ENCODE measurements around the gene AURKAIP1. TPM values are rescaled to one million over a fixed set of nuclear protein-coding genes. Genes with fewer than 3 reads are reported as not detected.

Gene AURKAIP1
- total and polyA plus RNA-seq, 9 of the 15 experiments (the other 6 are each of a cell fraction or from before 2014, with no cell fraction given), result 7.8 to 478 (median 92.0) TPM

- TF ChIP-seq, protein P1, sequence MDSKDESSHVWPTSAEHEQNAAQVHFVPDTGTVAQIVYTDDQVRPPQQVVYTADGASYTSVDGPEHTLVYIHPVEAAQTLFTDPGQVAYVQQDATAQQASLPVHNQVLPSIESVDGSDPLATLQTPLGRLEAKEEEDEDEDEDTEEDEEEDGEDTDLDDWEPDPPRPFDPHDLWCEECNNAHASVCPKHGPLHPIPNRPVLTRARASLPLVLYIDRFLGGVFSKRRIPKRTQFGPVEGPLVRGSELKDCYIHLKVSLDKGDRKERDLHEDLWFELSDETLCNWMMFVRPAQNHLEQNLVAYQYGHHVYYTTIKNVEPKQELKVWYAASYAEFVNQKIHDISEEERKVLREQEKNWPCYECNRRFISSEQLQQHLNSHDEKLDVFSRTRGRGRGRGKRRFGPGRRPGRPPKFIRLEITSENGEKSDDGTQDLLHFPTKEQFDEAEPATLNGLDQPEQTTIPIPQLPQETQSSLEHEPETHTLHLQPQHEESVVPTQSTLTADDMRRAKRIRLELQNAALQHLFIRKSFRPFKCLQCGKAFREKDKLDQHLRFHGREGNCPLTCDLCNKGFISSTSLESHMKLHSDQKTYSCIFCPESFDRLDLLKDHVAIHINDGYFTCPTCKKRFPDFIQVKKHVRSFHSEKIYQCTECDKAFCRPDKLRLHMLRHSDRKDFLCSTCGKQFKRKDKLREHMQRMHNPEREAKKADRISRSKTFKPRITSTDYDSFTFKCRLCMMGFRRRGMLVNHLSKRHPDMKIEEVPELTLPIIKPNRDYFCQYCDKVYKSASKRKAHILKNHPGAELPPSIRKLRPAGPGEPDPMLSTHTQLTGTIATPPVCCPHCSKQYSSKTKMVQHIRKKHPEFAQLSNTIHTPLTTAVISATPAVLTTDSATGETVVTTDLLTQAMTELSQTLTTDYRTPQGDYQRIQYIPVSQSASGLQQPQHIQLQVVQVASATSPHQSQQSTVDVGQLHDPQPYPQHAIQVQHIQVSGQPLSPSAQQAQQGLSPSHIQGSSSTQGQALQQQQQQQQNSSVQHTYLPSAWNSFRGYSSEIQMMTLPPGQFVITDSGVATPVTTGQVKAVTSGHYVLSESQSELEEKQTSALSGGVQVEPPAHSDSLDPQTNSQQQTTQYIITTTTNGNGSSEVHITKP (IDR thresholded peaks at IDR 0.05; ENCODE audit: partially characterized antibody), result no peak
- TF ChIP-seq HOXB6 (CRISPR knock-in tag; IDR thresholded peaks at IDR 0.05; ENCODE audit: borderline replicate concordance) (no peak), ETV6 (IDR thresholded peaks at IDR 0.05; ENCODE audit: borderline replicate concordance in 1 of 2, low read depth in 2 of 2, low read length in 1 of 2) (no peak), ETV6 (CRISPR knock-in tag; IDR thresholded peaks at IDR 0.05; ENCODE audit: borderline replicate concordance) (no peak), ZNF75A (CRISPR knock-in tag; IDR thresholded peaks at IDR 0.05) (no peak)
Observed at GRCh38 chr1:1394116-1394515, 19.1 kb upstream of the AURKAIP1 start (continued).

- BruUV-seq (replicated peaks), result no TSS peak
- H3K27ac ChIP-seq (ENCODE audit: extremely low read depth, low read depth, low read length), result no peak overlapping the region
- no peak overlapping the region for H2AFZ ChIP-seq (ENCODE audit: low read depth, low read length)
- H3K4me2 ChIP-seq (ENCODE audit: insufficient read depth, low read length), result no peak overlapping the region
- peaks cover 49% of the 10 kb centered on the region for H3K79me2 ChIP-seq (ENCODE audit: control insufficient read depth, insufficient read depth, low read length)
- in situ Hi-C loops (cut with MboI), result no loop called here
- TF ChIP-seq RBFOX2 (IDR thresholded peaks at IDR 0.05; ENCODE audit: low read depth, low read length) (peak; percentile 60), ZNF449 (CRISPR knock-in tag; IDR thresholded peaks at IDR 0.05) (no peak), NFXL1 (CRISPR knock-in tag; IDR thresholded peaks at IDR 0.05) (no peak), POLR2G (IDR thresholded peaks at IDR 0.05; ENCODE audit: low read depth, low read length) (peak; percentile 54), ZEB2 (IDR thresholded peaks at IDR 0.05) (no peak), FUS (optimal IDR thresholded peaks at IDR 0.05; ENCODE audit: low read depth, low read length) (no peak), THRAP3 (IDR thresholded peaks at IDR 0.05; ENCODE audit: borderline replicate concordance) (no peak), CTBP1 (IDR thresholded peaks at IDR 0.05; ENCODE audit: borderline replicate concordance) (no peak), POLR2B (IDR thresholded peaks at IDR 0.05; ENCODE audit: low read depth, partially characterized antibody) (no peak), PML (IDR thresholded peaks at IDR 0.05; ENCODE audit: low read length) (0 out of 2 replicates have a peak, but pooled peaks have one; percentile 20)
- H3K36me3 ChIP-seq (ENCODE audit: control insufficient read depth, insufficient read depth, low read length), result peaks cover 91% of the 10 kb centered on the region
- no peaks in the 10 kb centered on the region for H3K9me1 ChIP-seq (ENCODE audit: control insufficient read depth, insufficient read depth, low read length)
- 96% methylated on average over 11 of the region's 11 CpGs for WGBS (ENCODE audit: insufficient coverage, low coverage, missing lambda C conversion rate)
- DNase-seq (ENCODE audit: extremely low read depth in 1 of 4, low spot score in 3 of 4) (peak in 1 of 4 experiments; percentile 9), FAIRE-seq (no peak), ATAC-seq (no peak)
- H3K4me3 ChIP-seq, result no peak overlapping the region
- H3K4me1 ChIP-seq (replicated peaks in 1 of 2; ENCODE audit: control insufficient read depth in 2 of 2, insufficient read depth in 2 of 2, low read length in 2 of 2), result peaks cover 16 to 20% of the 10 kb centered on the region in 2 experiments
- peak overlapping the region in 1 of 2 experiments; percentile 74; a peak in 1 of 4 replicates for H3K9ac ChIP-seq (ENCODE audit: insufficient read depth in 1 of 2, low read depth in 2 of 2, low read length in 2 of 2)
- no peaks in the 10 kb centered on the region for H3K9me3 ChIP-seq (replicated peaks; ENCODE audit: control insufficient read depth, insufficient read depth, low read depth, low read length)
- H4K20me1 ChIP-seq (replicated peaks; ENCODE audit: control insufficient read depth, insufficient read depth, low read length), result no peaks in the 10 kb centered on the region
- CTCF ChIA-PET (ENCODE audit: low intra/inter-chr PET ratio), result no interaction called here
- intact Hi-C loops (cut with micrococcal nuclease), result loop anchor here (10.0 kb wide), 1 partner anchor 121 kb away; the partner anchor contains the start of gene ATAD3A
- H3K27me3 ChIP-seq (ENCODE audit: control insufficient read depth in 2 of 2, insufficient read depth in 2 of 2, low read length in 2 of 2), result no peaks in the 10 kb centered on the region
- POLR2A ChIA-PET, result interaction anchor here (0.5 to 1.3 kb wide), 5 partner anchors 9 to 272 kb away, joined by 3 to 8 read pairs (median 3); no protein-coding TSS in a partner anchor
Observed at GRCh38 chr1:1393428-1393827, 18.4 kb upstream of the AURKAIP1 start.

All from K562 (cell line).